Measurements from ENCODE around the gene CLDN3.
"Not testable (repeated sequence)": the region's sequence is repeated elsewhere in the genome, so short reads cannot be mapped to it uniquely, and the experiment has no call there.

The CLDN3 gene

GRCh38 chr7:73770002-73770859, at the start of gene CLDN3:
CLDN3 (minus strand) TSS chr7:73770270; CDS start chr7:73770049, 221 bp downstream.
- DNase-seq (ENCODE audit: low spot score) (no peak), FAIRE-seq (no peak)

GRCh38 chr7:73817121-73817520, 47.1 kb upstream of the CLDN3 start:
- FAIRE-seq (no peak), DNase-seq (ENCODE audit: low spot score) (no peak)

DNA sequence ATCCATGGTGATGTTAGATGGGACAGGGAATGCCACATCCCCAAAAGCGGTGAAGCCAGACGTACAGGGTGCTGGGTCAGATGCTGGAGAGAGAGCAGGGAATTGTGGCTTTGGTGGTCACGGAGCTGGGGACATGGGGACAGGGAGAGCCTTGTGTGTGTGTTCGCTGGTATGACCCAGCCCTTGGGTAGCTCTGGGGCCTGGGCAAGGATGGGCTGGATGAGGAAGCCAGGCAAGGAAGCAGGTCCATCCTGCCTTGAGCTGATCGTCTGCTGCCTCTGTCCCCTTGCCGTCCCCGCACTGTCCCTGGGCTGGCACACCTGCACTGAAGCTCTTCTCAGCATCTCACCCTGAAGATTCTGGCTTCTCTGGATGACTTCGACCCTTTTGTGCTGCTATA, 45.4 kb upstream of the CLDN3 start:
- no peak for FAIRE-seq
- DNase-seq (ENCODE audit: low spot score) = no peak

DNA sequence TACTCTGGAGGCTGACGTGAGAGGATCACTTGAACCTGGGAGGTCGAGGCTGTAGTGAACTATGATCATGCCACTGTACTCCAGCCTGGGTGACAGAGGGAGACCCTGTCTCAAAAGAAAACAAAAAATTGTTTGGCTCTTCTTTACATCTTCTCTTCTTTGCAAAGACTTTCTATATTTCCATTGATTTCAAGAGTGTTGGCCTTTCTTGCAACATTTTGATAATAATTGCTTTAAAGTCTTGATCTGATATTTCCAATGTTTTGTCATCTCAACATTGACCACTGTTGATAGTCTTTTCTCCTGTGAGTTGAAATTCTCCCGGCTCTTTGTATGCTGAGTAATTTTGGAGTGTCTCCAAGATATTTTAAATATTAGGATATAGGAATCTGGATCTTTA, 42.9 kb upstream of the CLDN3 start:
- FAIRE-seq = no peak
- no peak for DNase-seq (ENCODE audit: low spot score)

- peak; percentile 78 for DNase-seq (ENCODE audit: low spot score)
- peak; percentile 35 for FAIRE-seq
Observed at GRCh38 chr7:73811760-73812168, 41.7 kb upstream of the CLDN3 start.

DNA sequence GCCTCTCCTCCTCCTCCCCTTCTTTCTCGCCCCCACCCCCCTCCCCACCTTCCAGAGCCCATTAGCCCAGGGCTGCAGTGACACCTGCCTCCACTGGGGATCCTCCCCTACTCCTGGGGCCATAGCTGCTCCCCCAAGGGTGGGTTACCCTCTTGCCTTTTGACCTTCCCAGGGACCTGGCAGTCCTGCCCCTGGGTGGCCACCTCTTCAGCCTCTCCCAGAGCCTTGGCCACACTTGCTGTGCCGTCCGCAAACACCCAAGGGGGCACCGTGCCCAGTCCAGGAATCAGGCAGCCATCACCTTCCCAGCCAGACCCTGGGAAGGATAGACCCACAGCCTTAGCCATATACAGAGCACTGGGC, 40.9 kb upstream of the CLDN3 start:
- FAIRE-seq (no peak), DNase-seq (ENCODE audit: low spot score) (no peak)

- DNase-seq (ENCODE audit: low spot score) (peak; percentile 42), FAIRE-seq (no peak)
Observed at GRCh38 chr7:73809467-73809951, 39.4 kb upstream of the CLDN3 start.

DNA sequence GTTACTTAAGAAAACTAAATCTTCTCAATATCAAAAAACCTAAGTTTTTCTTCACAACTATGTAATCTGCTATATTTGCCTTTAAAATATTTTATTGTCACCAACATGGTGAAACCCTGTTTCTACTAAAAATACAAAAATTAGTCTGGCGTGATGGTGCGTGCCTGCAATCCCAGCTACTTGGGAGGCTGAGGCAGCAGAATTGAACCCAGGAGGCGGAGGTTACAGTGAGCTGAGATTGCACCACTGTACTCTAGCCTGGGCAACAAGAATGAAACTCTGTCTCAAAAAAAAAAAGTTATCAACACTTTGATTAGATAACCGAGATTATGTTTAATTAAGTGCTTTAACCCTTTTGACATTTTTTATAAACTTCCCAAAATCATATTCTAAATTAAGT, 32.4 kb upstream of the CLDN3 start:
- DNase-seq (ENCODE audit: low spot score) (no peak), FAIRE-seq (no peak)

GRCh38 chr7:73801577-73801976, 31.5 kb upstream of the CLDN3 start:
- FAIRE-seq (no peak), DNase-seq (ENCODE audit: low spot score) (no peak)

GRCh38 chr7:73799282-73800141, 29.4 kb upstream of the CLDN3 start:
- peak; percentile 43 for DNase-seq (ENCODE audit: low spot score)

DNA sequence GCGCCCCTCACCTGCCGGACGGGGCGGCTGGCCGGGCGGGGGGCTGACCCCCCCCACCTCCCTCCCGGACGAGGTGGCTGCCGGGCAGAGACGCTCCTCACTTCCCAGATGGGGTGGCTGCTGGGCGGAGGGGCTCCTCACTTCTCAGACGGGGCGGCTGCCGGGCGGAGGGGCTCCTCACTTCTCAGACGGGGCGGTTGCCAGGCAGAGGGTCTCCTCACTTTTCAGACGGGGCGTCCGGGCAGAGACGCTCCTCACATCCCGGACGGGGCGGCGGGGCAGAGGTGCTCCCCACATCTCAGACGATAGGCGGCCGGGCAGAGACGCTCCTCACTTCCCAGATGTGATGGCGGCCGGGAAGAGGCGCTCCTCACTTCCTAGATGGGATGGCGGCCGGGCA, 27.1 kb upstream of the CLDN3 start:
- DNase-seq (ENCODE audit: low spot score); FAIRE-seq: not testable (repeated sequence)

More at GRCh38 chr7:73799282-73800141, 29.4 kb upstream of the CLDN3 start:
- FAIRE-seq = no peak

GRCh38 chr7:73796656-73797055, 26.6 kb upstream of the CLDN3 start:
- FAIRE-seq; DNase-seq (ENCODE audit: low spot score): not testable (repeated sequence)

DNA sequence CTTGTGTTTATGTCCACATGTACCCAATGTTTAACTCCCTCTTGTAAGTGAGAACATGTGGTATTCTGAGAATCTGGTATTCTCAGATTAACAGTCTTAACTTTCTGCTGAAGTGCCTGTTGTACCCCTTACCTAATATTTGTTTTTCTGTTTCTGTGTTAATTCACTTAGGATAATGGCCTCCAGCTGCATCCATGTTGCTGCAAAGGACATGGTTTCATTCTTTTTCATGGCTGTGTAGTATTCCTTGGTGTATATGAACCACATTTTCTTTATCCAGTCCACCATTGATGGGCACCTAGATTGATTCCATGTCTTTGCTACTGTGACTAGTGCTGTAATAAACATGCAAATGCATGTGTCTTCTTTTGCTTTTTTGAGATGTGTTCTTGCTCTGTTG, 25.1 kb upstream of the CLDN3 start:
- DNase-seq (ENCODE audit: low spot score); FAIRE-seq: not testable (repeated sequence)

DNA sequence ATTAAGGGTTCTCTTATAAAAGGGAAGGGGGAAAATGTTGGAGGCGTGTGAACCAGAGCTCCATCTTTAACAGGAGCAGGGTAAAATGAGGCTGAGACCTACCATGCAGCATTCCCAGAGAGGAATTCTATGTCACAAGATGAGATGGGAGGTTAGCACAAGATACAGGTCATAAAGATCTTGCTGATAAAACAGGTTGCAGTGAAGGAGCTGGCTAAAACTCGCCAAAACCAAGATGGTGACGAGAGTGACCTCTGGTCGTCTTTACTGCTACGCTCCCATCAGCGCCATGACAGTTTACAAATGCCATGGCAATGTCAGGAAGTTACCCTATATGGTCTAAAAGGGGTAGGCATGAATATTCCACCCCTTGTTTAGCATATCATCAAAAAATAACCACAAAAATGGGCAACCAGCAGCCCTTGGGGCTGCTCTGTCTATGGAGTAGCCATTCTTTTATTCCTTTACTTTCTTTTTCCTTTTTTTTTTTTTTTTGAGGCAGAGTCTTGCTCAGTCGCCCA, 21.2 kb upstream of the CLDN3 start:
- FAIRE-seq = not testable (repeated sequence)

GRCh38 chr7:73789051-73789450, 19.0 kb upstream of the CLDN3 start:
- DNase-seq (ENCODE audit: low spot score) = no peak
- FAIRE-seq = no peak

More for the DNA sequence above, 21.2 kb upstream of the CLDN3 start:
- not testable (repeated sequence) for DNase-seq (ENCODE audit: low spot score)

- not testable (repeated sequence) for FAIRE-seq
Observed at GRCh38 chr7:73787786-73788048, 17.6 kb upstream of the CLDN3 start.

GRCh38 chr7:73786588-73786987, 16.5 kb upstream of the CLDN3 start:
- DNase-seq (ENCODE audit: low spot score) (no peak), FAIRE-seq (no peak)

More at GRCh38 chr7:73787786-73788048, 17.6 kb upstream of the CLDN3 start:
- DNase-seq (ENCODE audit: low spot score) = not testable (repeated sequence)

DNA sequence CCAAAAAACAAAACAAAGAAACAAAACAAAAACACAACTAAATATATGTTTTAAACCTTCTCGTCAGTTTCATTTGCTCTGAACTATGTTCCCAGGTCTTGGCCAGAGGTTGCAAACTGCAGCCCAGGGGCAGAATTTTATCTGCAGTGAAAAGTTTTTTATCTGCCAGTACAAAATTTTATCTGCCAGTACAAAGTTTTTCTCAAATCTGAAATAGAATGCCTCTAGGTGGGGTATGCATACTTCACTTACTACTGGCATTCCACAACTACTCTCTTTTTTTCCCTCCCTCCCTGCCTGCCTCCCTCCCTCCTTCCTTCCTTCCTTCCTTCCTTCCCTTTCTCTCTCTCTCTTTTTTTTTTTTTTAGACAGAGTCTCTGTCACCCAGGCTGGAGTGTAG, 9.4 kb upstream of the CLDN3 start:
- FAIRE-seq = no peak
- DNase-seq (ENCODE audit: low spot score) = no peak

DNA sequence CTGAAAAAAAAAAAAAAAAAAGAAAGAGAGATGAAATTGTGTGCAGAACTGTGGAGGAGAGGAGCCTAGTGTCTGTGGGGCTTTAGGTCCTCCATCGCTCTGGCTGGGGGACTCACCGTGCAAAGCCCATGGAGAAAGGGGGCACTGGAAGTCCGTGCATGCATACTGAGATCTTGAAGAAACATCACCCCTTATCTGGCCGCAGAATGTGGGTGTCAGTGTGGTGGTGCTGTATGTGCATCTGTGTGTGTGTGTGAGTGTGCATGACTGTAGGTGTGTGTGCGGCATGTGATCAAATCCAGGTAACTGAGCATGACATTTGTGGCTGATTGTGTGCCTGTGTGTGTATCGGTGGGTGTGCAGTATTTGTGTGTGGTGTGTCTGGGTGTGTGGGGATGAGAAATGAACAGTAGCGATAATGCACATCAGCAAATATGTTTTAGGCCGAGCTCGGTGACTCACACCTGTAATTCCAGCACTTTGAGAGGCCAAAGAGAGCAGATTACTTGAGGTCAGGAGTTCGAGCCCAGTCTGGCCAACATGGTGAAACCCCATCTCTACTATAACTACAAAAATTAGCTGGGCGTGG, 8.8 kb upstream of the CLDN3 start:
- no peak for FAIRE-seq
- DNase-seq (ENCODE audit: low spot score) = no peak

DNA sequence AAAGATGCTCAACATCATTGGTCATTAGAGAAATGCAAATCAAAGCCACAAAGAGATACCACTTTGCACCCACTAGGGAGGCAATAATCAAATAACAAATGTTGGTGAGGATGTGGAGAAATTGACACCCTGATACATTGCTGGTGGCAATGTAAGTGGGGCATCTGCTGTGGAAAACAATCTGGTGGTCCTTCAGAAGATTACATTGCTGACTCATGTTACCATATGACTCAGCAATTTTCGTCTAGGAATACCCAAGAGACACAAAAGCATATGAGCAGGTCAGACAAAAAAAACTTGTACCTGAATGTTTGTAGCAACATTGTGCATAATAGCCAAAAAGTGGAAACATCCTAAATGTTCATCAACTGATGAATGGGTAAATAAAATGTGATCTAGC, 4.9 kb upstream of the CLDN3 start:
- FAIRE-seq (no peak), DNase-seq (ENCODE audit: low spot score) (no peak)

DNA sequence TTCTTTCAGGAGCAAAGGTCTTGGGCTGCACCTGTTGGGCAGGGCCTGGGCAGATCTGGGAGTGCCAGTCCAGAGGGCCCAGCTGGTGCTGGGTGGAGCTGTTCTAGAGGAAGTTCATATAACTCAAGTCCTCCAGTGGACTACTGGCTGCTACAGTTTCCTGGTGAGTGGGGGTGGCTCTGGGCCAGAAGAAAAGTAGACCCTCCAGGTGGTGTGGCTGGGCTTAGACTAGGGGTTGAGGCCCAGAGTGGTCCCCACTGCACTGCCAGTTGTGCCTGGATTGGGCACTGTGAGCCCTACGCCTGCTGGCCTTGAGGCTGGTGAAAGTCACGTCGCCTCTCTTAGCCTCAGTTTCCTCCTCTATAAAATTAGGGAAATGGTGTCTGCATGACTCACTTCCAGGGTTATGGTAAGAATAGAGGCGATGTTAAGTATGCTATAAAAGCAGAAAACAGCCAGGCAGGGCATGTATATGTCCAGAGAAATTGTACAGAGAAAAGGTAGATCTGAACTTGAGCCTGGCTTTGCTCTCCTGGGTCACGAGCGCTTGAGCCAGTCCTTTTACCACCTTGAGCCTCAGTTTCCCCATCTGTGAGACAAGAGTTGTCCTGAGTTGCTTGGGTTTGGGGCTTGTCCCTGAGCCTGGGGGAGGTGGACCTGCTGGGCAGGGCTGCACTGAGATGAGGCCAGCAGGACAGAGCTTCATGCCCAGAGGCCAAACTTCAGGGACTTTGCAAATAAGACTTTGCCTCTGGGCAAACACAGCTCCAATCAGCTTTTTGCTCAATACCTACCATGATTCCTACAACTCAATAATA, 3.8 kb upstream of the CLDN3 start:
- DNase-seq (ENCODE audit: low spot score) (no peak), FAIRE-seq (no peak)

Data from urothelium cell line (cell line).